Glutamatergic neuron (in vitro differentiated cells): ENCODE data around the gene TMA7B. TPM values are rescaled to one million over a fixed set of nuclear protein-coding genes. Genes with fewer than 3 reads are reported as not detected.

Experiments used
- DNase-seq: peaks from one replicate; pipeline ENCODE4 v3.0.0; 2022
- H3K27ac Mint-ChIP-seq: one replicate; pipeline ENCODE4 v1.8.0; 2020; ENCODE audit warnings: mild to moderate bottlenecking, mixed read lengths, inconsistent platforms; ENCODE audit not compliant: unreplicated experiment
- H3K27me3 Mint-ChIP-seq: one replicate; pipeline ENCODE4 v1.8.0; 2020; ENCODE audit warnings: mild to moderate bottlenecking, moderate library complexity, mixed read lengths, inconsistent platforms; ENCODE audit not compliant: unreplicated experiment
- H3K36me3 Mint-ChIP-seq: one replicate; pipeline ENCODE4 v1.8.0; 2020; ENCODE audit warnings: mild to moderate bottlenecking, mixed read lengths, inconsistent platforms; ENCODE audit not compliant: unreplicated experiment
- H3K4me1 Mint-ChIP-seq: one replicate; pipeline ENCODE4 v1.8.0; 2020; ENCODE audit warnings: mild to moderate bottlenecking, low read depth, mixed read lengths, inconsistent platforms; ENCODE audit not compliant: unreplicated experiment
- H3K4me3 Mint-ChIP-seq: one replicate; pipeline ENCODE4 v1.8.0; 2020; ENCODE audit warnings: mild to moderate bottlenecking, mixed read lengths, inconsistent platforms; ENCODE audit not compliant: unreplicated experiment
- H3K9me3 Mint-ChIP-seq: one replicate; pipeline ENCODE4 v1.8.0; 2020; ENCODE audit warnings: mild to moderate bottlenecking, moderate library complexity, mixed read lengths, inconsistent platforms; ENCODE audit not compliant: unreplicated experiment
- total RNA-seq: library from RNA; stranded (reverse); fragmentation: NEBNext Ultra II Directional; extraction: Animal tissue kit (Norgen Biotek cat#: 25700); gene quantifications from one replicate; pipeline ENCODE4 v1.2.1, GENCODE V29; 2021; ENCODE audit not compliant: unreplicated experiment
- TF ChIP-seq, protein P1 (sequence below): fragments of 200-600 bp; sonication (generic); IDR thresholded peaks from one replicate; pipeline ENCODE4 v1.5.0; 2021; ENCODE audit not compliant: partially characterized antibody, unreplicated experiment

The TMA7B gene
- total RNA-seq, 1 donor from 2014 or later = not detected

GRCh38 chr22:39927544-39927943, 32.7 kb upstream of the TMA7B start:
- Mint-ChIP-seq H3K4me3 (no peak overlapping the region), H3K9me3 (no peaks in the 10 kb centered on the region), H3K36me3 (no peaks in the 10 kb centered on the region), H3K27ac (no peak overlapping the region), H3K27me3 (no peaks in the 10 kb centered on the region), H3K4me1 (peaks cover 2% of the 10 kb centered on the region)
- TF ChIP-seq, protein P1, sequence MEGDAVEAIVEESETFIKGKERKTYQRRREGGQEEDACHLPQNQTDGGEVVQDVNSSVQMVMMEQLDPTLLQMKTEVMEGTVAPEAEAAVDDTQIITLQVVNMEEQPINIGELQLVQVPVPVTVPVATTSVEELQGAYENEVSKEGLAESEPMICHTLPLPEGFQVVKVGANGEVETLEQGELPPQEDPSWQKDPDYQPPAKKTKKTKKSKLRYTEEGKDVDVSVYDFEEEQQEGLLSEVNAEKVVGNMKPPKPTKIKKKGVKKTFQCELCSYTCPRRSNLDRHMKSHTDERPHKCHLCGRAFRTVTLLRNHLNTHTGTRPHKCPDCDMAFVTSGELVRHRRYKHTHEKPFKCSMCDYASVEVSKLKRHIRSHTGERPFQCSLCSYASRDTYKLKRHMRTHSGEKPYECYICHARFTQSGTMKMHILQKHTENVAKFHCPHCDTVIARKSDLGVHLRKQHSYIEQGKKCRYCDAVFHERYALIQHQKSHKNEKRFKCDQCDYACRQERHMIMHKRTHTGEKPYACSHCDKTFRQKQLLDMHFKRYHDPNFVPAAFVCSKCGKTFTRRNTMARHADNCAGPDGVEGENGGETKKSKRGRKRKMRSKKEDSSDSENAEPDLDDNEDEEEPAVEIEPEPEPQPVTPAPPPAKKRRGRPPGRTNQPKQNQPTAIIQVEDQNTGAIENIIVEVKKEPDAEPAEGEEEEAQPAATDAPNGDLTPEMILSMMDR = peak; percentile 22
- no peak for DNase-seq

DNA sequence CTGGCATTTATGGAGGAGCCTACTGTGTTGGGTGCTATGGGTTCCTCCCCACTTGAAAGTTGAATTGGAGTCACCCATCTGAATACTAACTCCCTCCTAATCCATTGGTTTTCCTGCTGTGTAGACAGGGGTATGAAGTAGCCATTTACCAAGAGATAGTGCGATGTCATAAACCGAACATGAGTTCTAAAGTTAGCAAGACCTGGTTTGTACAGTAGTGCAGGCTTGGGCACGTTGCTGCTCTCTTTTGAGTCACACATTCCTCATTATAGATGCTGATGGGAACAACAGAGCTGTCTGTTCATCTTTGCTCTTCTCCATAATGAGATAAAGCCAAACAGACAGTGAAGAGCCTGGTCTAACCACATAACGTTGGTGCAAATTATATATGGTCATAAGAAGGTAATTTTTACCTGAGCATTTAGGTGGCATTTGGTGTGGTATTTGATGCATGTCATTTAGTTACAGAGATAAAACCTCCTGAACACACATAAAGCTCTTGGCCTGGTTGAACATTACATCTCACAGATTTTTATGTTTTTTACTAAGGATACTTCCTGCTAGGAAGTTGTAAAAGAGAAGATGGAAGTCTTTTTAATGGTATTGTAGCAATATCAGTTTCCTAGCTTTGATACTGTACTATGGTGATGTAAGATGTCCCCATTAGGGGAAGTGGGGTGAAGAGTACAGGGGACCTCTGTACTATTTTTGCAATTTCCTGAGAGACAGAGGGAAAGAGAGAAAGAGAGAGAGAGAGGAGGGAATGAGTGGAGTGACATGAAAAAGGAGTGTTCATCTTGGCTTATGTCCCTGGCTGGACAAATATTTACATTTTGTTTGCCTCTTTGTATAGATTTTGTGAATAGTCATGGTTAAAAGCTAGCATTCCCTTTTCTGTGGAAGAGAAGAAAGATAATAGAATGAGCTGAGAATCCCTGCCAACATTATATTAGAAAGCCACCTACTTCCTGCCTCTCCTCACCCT, 31.4 kb upstream of the TMA7B start:
- Mint-ChIP-seq H3K27me3 (no peaks in the 10 kb centered on the region), H3K27ac (no peak overlapping the region), H3K4me1 (peaks cover 2% of the 10 kb centered on the region), H3K36me3 (no peaks in the 10 kb centered on the region), H3K9me3 (peaks cover 2% of the 10 kb centered on the region), H3K4me3 (no peak overlapping the region)
- TF ChIP-seq, protein P1 = no peak
- no peak for DNase-seq

DNA sequence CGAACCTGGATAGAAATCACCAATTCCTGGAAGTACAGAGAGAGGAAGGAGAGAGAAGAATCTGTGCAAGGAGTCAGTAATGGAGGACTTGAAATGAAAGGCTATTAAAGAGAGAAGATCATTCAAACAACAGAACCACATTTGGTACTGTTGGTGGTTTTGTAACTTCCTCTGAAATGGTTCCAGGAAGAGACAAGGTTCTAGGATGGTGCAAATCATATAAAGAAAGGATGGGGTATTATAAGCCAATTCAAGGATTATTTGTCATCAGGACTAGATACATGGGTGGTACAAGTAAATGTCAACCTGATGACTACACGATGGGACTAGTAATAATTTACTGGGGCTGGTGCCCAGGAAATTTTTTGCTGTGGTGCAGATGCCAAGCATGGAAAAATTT, 28.9 kb upstream of the TMA7B start:
- no peak for DNase-seq

GRCh38 chr22:39932166-39932565, 28.0 kb upstream of the TMA7B start:
- H3K36me3 Mint-ChIP-seq = no peaks in the 10 kb centered on the region
- no peaks in the 10 kb centered on the region for H3K27me3 Mint-ChIP-seq
- H3K4me3 Mint-ChIP-seq = no peak overlapping the region
- no peaks in the 10 kb centered on the region for H3K4me1 Mint-ChIP-seq
- TF ChIP-seq, protein P1 = no peak
- no peak overlapping the region for H3K27ac Mint-ChIP-seq
- H3K9me3 Mint-ChIP-seq = peaks cover 2% of the 10 kb centered on the region
- DNase-seq = no peak

More for the DNA sequence above, 28.9 kb upstream of the TMA7B start:
- no peak overlapping the region for H3K27ac Mint-ChIP-seq
- TF ChIP-seq, protein P1 = no peak
- no peaks in the 10 kb centered on the region for H3K27me3 Mint-ChIP-seq
- H3K4me1 Mint-ChIP-seq = peaks cover under 1% of the 10 kb centered on the region
- peaks cover 2% of the 10 kb centered on the region for H3K9me3 Mint-ChIP-seq
- no peak overlapping the region for H3K4me3 Mint-ChIP-seq
- H3K36me3 Mint-ChIP-seq = no peaks in the 10 kb centered on the region
